WTC11 (cell line): Measurements from ENCODE around the gene TCOF1. TPM values are rescaled to one million over a fixed set of nuclear protein-coding genes. Genes with fewer than 3 reads are reported as not detected.

ENCODE experiments used
- ATAC-seq: fragments of 200-7000 bp; cut with Tn5 transposase; 2 replicates; pipeline ENCODE4 v1.10.0; 2021; ENCODE audit warnings: mild to moderate bottlenecking, moderate library complexity
- CTCF ChIA-PET: fragments of 300-600 bp; sonication (Branson Sonifier 250); formaldehyde crosslinking; loops from one replicate; lab custom pipeline; 2021; ENCODE audit warnings: antibody characterized with exemption; lab: Charles Lee
- POLR2A ChIA-PET: fragments of 350-600 bp; sonication (Branson Sonifier 250); formaldehyde crosslinking; loops from one replicate; lab custom pipeline; 2021; ENCODE audit warnings: antibody characterized with exemption; lab: Charles Lee
- DNase-seq: peaks from one replicate; pipeline ENCODE4 v3.0.0; 2021; ENCODE audit warnings: low spot score
- H3K27ac Mint-ChIP-seq: 2 replicates; pipeline ENCODE4 v1.8.0; 2021; ENCODE audit warnings: mixed read lengths
- H3K27me3 Mint-ChIP-seq: 2 replicates; pipeline ENCODE4 v1.8.0; 2021; ENCODE audit warnings: low read depth, mild to moderate bottlenecking, moderate library complexity, mixed read lengths
- H3K36me3 Mint-ChIP-seq: 2 replicates; pipeline ENCODE4 v1.8.0; 2021; ENCODE audit warnings: mixed read lengths
- H3K4me1 Mint-ChIP-seq: 2 replicates; pipeline ENCODE4 v1.8.0; 2022; ENCODE audit warnings: mixed read lengths
- H3K4me3 Mint-ChIP-seq: 2 replicates; pipeline ENCODE4 v1.8.0; 2021; ENCODE audit warnings: mild to moderate bottlenecking, moderate library complexity, mixed read lengths
- H3K9me3 Mint-ChIP-seq: 2 replicates; pipeline ENCODE4 v1.8.0; 2021; ENCODE audit warnings: mixed read lengths
- AFF4 ChIP-seq: sonication (generic); formaldehyde crosslinking; IDR thresholded peaks from 2 replicates; pipeline ENCODE4 v1.8.1; 2023; ENCODE audit warnings: mild to moderate bottlenecking, missing genetic modification reagents, borderline replicate concordance
- ARID4B ChIP-seq: sonication (generic); formaldehyde crosslinking; IDR thresholded peaks from 2 replicates; pipeline ENCODE4 v1.8.0; 2023; ENCODE audit warnings: missing genetic modification reagents, mild to moderate bottlenecking, borderline replicate concordance
- E2F1 ChIP-seq: sonication (generic); formaldehyde crosslinking; IDR thresholded peaks from 2 replicates; pipeline ENCODE4 v1.8.0; 2022; ENCODE audit warnings: mild to moderate bottlenecking, missing genetic modification reagents
- ERG ChIP-seq: fragments of 250-450 bp; sonication (Bioruptor Pico); IDR thresholded peaks from 2 replicates; pipeline ENCODE4 v1.8.0; 2021; ENCODE audit warnings: mild to moderate bottlenecking
- ESRRA ChIP-seq: sonication (generic); formaldehyde crosslinking; IDR thresholded peaks from 2 replicates; pipeline ENCODE4 v1.8.1; 2022; ENCODE audit warnings: mild to moderate bottlenecking, missing genetic modification reagents, borderline replicate concordance
- IRF1 ChIP-seq: sonication (generic); formaldehyde crosslinking; IDR thresholded peaks from 2 replicates; pipeline ENCODE4 v1.8.0; 2023; ENCODE audit warnings: missing genetic modification reagents
- NR1H2 ChIP-seq: sonication (generic); formaldehyde crosslinking; IDR thresholded peaks from 2 replicates; pipeline ENCODE4 v1.9.0; 2021; ENCODE audit warnings: mild to moderate bottlenecking, moderate library complexity, missing genetic modification reagents
- RELA ChIP-seq: sonication (generic); formaldehyde crosslinking; IDR thresholded peaks from 2 replicates; pipeline ENCODE4 v1.8.1; 2022; ENCODE audit warnings: missing genetic modification reagents, mild to moderate bottlenecking, borderline replicate concordance
- TCF7 ChIP-seq: sonication (generic); formaldehyde crosslinking; IDR thresholded peaks from 2 replicates; pipeline ENCODE4 v1.8.0; 2022; ENCODE audit warnings: mild to moderate bottlenecking, low read depth, missing genetic modification reagents, moderate library complexity
- TEAD4 ChIP-seq: sonication (generic); formaldehyde crosslinking; IDR thresholded peaks from 2 replicates; pipeline ENCODE4 v1.8.0; 2022; ENCODE audit warnings: mild to moderate bottlenecking, missing genetic modification reagents
- ZMAT4 ChIP-seq: fragments of 250-450 bp; sonication (Bioruptor Pico); IDR thresholded peaks from 2 replicates; pipeline ENCODE4 v1.9.0; 2021; ENCODE audit warnings: mild to moderate bottlenecking
- ZNF138 ChIP-seq: sonication (generic); formaldehyde crosslinking; conservative IDR thresholded peaks from 2 replicates; pipeline ENCODE4 v1.8.1; 2022; ENCODE audit warnings: mild to moderate bottlenecking, moderate library complexity, missing genetic modification reagents
- ZNF281 ChIP-seq: sonication (generic); formaldehyde crosslinking; IDR thresholded peaks from 2 replicates; pipeline ENCODE4 v1.8.0; 2023; ENCODE audit warnings: mild to moderate bottlenecking, missing genetic modification reagents
- ZNF317 ChIP-seq: sonication (generic); formaldehyde crosslinking; IDR thresholded peaks from 2 replicates; pipeline ENCODE4 v1.8.1; 2023; ENCODE audit warnings: low read depth, mild to moderate bottlenecking, moderate library complexity, missing genetic modification reagents, borderline replicate concordance
- total RNA-seq: library from RNA; stranded (reverse); gene quantifications from 3 replicates; pipeline ENCODE4 v1.2.3, GENCODE V29; 2021
- TF ChIP-seq, protein P1 (sequence below): sonication (generic); formaldehyde crosslinking; IDR thresholded peaks from 2 replicates; pipeline ENCODE4 v1.8.1; 2023; ENCODE audit warnings: mild to moderate bottlenecking, missing genetic modification reagents, moderate library complexity

TCOF1 gene
- total RNA-seq, 1 experiment from 2014 or later: 174 TPM

GRCh38 chr5:150363185-150363584, 5.7 kb downstream of the TCOF1 start (continued):
- TF ChIP-seq E2F1 (CRISPR knock-in tag): no peak
- no peak for TF ChIP-seq ESRRA (CRISPR knock-in tag)

DNA sequence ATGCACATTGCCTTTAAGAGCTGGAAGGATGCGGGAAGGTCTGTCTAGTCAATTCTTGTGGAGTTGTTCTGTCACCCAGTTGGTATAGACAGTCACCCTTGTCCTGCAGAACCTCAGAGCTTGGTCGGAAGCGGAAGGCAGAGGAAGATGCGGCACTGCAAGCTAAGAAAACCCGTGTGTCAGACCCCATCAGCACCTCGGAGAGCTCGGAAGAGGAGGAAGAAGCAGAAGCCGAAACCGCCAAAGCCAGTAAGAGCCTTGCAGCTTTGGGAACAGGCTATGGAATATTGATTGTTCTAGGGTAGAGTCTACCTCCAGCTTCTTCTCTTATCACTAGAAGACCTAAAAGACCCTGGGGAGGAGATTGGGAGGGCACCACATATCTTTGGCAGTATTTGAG, 6.5 kb downstream of the TCOF1 start:
- DNase-seq: no peak
- peaks cover 5% of the 10 kb centered on the region for H3K4me1 Mint-ChIP-seq
- POLR2A ChIA-PET: interaction anchor here (0.5 kb wide), 1 partner anchor 70 kb away, joined by 6 read pairs; no protein-coding TSS in a partner anchor
- CTCF ChIA-PET: interaction anchor here (1.3 to 2.2 kb wide), 2 partner anchors 14 to 91 kb away, joined by 3 to 8 read pairs; no protein-coding TSS in a partner anchor
- ATAC-seq: no peak
- H3K27ac Mint-ChIP-seq: no peak overlapping the region
- no peaks in the 10 kb centered on the region for H3K27me3 Mint-ChIP-seq
- TF ChIP-seq RELA (CRISPR knock-in tag) (no peak), ZNF317 (CRISPR knock-in tag) (no peak), ZNF281 (no peak), ZMAT4 (CRISPR knock-in tag) (no peak), ERG (CRISPR knock-in tag) (no peak), TCF7 (CRISPR knock-in tag) (no peak)
- TF ChIP-seq, all 79 proteins: peak for 0
- Mint-ChIP-seq H3K9me3 (no peaks in the 10 kb centered on the region), H3K36me3 (peaks cover 76% of the 10 kb centered on the region), H3K4me3 (no peak overlapping the region)

GRCh38 chr5:150368526-150368925, 11.0 kb downstream of the TCOF1 start:
- ATAC-seq: no peak
- no peak overlapping the region for H3K4me3 Mint-ChIP-seq
- peaks cover 76% of the 10 kb centered on the region for H3K36me3 Mint-ChIP-seq
- ChIA-PET POLR2A (no interaction called here), CTCF (no interaction called here)
- H3K4me1 Mint-ChIP-seq: no peaks in the 10 kb centered on the region
- no peak overlapping the region for H3K27ac Mint-ChIP-seq
- no peak for DNase-seq
- H3K27me3 Mint-ChIP-seq: no peaks in the 10 kb centered on the region
- H3K9me3 Mint-ChIP-seq: no peaks in the 10 kb centered on the region
- TF ChIP-seq ARID4B (CRISPR knock-in tag) (no peak), TEAD4 (CRISPR knock-in tag) (no peak), IRF1 (CRISPR knock-in tag) (no peak), AFF4 (CRISPR knock-in tag) (no peak), NR1H2 (no peak), ZNF138 (CRISPR knock-in tag) (no peak)
- TF ChIP-seq, protein P1, sequence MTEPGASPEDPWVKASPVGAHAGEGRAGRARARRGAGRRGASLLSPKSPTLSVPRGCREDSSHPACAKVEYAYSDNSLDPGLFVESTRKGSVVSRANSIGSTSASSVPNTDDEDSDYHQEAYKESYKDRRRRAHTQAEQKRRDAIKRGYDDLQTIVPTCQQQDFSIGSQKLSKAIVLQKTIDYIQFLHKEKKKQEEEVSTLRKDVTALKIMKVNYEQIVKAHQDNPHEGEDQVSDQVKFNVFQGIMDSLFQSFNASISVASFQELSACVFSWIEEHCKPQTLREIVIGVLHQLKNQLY (CRISPR knock-in tag): no peak
